Stimulated activated CD4-positive, alpha-beta T cell treated with anti-CD3 and anti-CD28 coated beads, Interleukin-1b, Interleukin-23, amount 100 ng/mL, for 48 hours (primary cell): ENCODE data around the gene DDX17.

Experiments
- DNase-seq: peaks from one replicate; pipeline ENCODE4 v3.0.0-alpha.2; 2020

The DDX17 gene

DNA sequence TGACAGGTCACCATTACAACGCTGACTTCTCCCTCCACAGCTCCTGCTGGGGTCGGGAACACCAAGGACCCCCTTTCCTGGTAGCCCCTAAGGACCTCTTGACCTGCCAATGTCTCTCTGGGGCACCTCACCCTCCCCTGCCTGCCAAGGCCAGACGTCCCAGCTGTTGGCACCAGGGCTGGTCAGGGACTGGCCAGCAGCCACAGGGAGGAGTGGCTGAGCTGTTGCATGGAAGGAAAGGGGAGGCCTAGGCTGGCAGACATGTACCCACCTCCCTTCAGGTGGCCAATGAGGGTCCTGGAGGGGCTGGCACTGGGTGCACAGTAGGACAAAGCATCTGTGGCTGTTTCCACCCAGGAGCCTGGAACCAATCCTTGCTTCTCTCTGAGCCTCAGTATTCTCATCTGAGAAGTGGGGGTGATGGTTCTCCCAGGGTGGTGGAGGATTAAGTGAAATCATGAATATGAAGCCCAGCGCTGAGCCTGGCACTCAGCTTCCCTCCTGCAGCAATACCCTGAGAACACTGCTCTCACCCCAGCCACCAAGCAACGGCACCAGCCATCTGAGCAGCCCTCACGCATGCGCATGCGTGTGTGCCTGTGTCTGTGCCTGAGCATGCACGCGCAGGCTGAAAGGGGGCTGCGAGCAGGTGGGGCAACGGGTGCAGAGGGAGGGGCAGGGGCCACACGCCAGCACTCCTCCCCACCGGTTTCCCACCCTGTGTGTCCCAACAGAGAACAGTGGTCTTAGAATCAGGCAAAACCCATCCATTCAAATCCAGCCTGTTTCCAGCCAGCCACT, 57.0 kb downstream of the DDX17 start:
- DNase-seq = no peak

DNA sequence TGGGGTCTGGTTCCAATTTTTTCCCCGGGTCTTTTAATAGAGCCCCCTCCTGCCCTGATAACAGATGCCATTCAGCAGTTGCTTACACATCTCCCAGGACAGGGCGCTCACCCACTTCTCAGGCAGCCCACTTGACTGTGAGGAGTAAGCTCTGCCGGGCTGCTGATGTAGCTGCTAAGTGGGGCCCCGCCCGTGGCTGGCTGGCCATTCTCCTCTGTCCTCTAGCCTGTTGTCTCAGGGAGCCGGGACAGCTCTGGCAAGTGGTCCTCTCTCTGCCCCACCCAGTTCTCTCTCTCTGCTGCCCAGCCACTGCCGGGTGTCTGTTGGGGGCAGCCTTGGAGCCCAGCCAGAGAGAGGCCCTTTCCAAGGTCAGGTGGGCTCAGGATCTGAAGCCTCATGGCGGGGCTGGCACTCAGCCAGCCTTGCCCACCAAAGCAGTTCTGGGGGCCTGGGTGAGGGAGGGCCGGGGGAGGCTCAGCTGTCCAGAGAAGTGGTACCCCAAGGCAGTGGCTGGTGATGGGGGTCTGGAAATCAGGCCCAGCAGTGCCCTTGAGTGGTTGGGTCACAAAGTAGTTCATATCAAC, 60.0 kb downstream of the DDX17 start:
- no peak for DNase-seq

DNA sequence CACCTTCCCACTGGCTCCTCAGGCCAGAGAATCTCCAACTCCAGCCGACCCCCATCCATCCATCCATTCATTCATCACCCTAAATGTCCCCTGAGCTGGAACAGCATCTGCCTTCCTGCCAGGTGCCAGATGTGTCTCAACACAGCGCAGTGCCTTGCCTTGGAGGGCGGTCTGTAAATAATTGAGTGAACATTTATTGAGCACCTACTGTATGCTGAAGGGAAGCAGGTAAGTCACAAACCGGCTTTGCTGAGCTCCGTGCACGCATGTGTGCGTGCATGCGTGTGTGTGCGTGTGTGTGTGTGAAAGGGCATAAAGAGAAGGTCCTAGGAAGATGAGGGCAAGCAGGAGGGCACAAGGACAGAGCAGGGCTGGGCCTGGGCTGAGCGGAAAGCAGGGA, 61.3 kb downstream of the DDX17 start:
- DNase-seq = no peak

DNA sequence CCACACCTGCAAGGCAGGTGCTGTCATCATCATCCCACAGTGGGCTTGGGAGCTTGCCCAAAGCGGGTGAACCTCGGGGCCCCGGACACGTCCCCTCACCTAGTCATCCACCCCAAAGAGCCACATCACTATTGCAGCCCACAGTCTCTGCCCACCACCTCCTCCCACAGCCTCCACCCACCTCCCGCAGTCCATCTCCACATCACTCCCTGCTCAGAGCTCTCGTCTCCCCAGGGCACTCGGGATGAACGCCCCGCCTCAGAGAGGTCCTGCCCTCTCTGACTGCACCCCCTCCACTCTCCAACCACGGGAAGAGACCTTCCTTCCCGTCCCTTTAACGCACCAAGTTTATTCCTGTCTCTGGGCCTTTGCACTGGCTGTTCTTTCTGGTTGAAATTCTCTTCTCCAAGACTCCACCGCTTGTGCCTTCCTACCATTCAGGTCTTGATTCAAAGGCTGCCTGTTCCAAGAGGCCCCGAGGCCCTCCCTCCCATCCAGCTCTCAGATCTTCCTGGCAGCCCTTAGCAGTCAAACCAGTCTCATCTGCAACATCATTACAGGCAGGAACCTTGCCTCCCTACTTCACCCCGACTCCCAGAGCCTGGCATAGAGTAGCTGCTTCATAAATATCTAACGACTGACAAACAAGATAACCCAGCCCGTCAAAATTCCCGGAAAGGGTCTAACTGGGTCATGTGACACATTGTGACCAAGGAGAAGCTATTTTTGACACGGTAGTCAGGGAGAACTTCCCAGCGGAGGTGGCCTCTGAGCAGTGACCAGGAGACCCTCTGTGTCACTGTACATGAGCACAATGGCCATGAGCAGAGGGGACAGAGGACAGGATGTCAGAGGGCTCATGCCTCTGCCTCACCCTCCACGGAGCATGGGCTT, 62.2 kb downstream of the DDX17 start:
- DNase-seq = no peak

DNA sequence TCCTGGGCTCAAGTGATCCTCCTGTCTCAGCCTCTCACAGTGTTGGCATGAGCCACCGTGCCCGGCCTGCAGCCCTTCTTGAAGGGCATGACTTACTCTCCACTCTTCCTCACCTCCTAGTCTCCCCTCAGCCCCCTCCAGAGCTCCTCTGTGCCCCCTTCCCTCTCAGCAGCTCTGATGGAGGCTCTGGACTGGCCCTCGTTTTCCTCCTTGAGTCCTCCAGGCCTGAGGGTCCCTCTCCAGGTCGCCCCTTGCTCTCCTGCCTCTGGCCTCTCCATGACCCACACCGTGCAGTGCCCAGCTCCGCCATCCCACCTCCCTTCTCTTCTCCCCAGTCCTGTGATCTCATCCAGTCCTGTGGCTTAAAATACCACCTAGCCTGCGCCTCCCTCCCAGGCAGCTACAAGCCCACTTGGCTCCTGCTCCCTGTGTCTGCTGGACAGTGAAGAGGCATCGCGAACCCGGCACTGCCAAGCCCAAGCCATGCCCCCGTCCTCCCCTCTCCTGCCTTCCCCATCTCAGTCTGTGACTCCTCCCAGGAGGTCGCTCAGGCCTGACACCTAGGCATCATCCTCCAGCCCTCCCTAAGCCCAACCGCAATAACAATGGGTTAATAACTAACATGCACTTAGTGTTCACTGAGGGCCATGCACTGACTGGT, 63.0 kb downstream of the DDX17 start:
- DNase-seq = no peak

DNA sequence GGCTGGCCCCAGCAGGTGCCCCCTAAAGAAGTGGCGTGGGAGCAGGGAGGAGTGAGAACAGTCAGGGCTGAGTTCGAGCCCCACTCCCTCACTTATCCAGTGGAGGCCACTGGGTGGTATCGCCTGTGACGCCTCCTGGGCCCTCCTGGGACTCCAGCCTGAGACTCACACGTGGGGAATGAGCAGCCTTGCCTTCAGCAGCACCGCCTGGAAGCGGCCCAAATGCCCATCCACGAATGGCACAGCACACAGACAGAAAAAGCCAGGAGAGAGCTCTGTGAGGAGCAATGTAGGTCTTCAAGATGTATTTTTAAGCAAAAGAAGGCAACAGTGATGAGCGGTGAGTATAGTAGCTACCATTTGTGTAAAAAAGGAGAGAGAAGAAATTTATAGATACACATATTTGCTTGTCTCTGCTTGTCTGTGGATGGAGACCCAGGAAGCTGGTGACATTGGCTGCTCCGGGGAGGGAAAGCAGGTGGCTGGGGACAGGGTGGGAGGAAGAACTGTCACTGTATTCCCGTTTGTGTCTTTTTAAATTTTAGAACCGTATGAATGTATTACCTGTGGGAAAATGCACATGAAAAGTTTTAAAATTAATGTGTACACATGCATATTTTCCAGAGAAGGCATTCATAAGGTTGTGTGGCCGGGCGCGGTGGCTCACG, 64.4 kb downstream of the DDX17 start:
- DNase-seq = no peak

DNA sequence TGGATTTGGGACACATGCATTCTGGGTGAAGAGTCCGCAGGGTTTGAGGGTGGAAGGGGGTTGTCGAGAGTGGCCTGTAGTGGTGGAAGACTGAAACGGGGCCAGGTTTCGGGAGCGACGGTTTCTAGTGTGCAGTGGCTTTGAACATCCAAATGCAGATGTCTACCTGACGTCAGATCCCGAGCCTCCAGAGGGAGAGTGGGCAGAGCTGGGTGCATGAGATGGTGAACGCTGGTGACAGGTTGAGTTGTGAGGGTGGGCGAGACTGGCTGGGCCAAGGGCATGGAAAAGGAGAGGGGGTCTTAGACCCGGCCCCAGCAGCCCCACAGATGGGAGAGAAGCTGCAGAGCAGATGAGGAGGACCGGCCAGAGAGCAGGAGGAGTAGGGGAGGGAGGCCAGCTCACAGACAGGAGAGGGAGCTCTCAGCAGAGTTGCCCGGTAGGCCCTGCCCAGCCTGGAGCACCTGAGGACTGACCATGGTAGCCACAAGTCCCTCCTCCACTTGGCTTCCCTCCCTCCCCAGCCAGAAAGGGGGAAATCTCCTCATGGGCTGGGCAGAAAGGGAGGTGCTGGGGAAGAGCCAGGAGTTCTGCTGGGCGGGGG, 65.3 kb downstream of the DDX17 start:
- no peak for DNase-seq

DNA sequence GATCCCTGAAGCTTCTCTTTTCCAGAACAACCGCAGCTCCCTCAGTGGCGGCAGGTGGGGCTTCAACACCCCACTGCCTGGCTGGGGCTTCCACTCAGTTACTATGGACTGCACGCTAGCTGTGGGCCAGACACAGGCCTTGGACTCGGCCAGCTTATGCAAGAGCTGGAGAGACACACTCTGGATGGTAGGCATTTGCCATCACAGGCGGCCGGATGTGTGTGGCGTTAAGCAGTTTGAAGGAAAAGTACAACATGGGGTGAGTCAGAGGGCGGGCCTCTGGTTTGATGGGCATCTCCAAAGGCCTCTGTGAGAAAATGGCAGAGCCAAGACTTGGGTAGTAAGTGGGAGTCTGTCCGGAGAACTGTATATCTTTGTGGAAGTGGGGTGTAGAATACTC, 68.7 kb downstream of the DDX17 start:
- no peak for DNase-seq

DNA sequence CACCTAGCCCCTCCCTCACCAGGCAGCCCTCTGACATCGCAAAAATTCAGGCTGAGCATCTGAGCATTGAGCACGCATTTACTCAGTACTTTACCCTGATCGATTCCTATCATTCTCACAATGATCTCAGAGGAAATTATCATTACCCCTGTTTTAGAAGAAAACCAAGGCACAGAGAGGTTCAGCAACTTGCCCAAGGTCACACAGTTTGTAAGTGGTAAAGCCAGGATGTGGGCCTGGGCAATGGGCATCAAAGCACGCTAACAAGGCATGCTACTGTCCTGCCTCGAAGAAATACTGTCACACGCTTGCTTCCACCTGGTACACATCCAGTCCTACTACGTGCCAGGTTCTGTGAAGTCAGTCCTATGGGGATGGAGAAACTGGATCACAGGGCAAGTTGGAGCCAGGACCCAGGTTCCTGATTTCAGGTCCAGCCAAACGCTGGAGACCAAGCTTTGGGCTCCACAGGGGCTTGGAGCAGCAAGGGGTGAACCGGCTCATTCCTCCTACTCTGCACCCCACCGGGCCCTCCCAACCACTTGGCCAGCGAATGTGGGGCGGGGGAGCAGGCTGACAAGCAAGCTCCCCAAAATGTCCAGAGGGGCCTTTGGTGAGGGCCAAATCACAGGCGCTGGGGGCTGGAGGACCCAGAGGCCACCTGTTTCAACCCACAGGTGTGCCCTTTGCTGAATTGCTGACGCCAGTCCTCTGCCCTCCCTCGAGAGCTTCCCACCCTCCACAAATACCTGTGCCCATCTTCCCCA, 69.3 kb downstream of the DDX17 start:
- no peak for DNase-seq

DNA sequence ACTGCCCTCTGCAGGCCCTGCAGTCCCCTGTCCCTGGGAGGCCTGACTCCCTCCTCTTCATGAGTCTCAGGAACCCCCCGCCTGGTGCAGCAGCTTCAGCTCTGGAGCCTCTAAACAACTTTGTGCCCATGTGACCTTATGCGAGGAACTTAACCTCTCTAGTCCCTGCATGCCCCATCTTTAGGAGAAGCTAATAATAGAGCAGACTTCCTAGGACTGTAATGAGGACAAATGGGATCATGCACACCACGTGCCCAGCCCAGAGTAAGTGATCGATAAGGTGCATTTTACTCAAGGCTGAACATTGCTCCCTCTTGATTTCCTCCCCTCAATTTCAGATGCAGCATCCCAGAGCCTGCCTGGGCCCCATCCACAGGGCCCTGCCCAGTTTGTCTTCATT, 70.1 kb downstream of the DDX17 start:
- no peak for DNase-seq

DNA sequence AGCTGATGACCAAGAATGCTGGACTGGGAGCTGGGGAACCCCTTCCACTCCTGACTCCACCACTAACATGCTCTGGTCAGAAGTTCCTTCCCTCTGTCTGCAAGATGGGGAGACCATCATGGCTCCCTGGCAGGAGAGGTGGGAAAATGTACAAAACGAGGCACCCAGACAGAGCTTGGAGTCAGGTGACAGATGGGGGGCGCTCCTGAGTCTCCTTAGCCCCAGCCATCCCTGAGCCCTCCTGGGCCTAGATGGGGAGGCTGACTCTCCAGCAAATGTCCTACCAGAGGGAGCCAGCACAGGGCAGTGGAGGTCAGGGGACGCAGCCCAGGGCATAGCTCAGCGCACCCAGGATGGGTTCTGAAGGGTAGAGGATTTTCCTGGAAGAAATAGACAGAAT, 71.1 kb downstream of the DDX17 start:
- DNase-seq = no peak

DNA sequence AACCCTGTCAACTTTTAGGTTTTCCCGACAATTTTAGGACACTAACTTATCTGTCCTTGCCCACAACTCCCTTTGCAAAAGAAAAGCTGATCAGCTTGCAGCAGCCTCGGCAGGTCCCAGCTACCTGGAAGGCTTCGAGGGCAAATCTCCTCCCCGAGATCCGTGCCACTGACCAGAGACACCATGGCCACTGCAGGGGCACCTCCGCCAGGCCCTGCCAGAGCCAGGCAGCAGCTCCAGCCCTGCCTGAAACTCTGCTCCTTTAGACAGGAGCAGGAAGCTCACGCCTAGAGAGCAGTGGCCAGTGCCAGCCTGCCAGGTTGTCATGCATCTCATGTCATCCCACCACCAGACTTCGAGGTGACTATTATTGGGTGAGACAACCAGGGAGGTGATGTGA, 72.2 kb downstream of the DDX17 start:
- no peak for DNase-seq
